Heart left ventricle (tissue), 16 donors: ENCODE data around the gene PRKACA. TPM values are rescaled to one million over a fixed set of nuclear protein-coding genes. Genes with fewer than 3 reads are reported as not detected.

Experiments
- ATAC-seq, 4 donors: fragments of 200-7000 bp; cut with Tn5 transposase; one replicate each; pipeline ENCODE4 v1.9.1; 2020 to 2022; ENCODE audit warnings: moderate library complexity in 4 of 4, mild to moderate bottlenecking in 3 of 4, moderate number of reproducible peaks in 1 of 4
- DNase-seq, 5 donors: peaks; one replicate each; pipeline ENCODE4 v3.0.0-alpha.2; 2020
- H3K27ac ChIP-seq, 12 donors: fragments of 200-600 bp; sonication (generic) in 4 of 12; one replicate each; pipeline versions ENCODE4 v1.5.0 to v1.8.0; 2016 to 2022; ENCODE audit warnings: mild to moderate bottlenecking in 2 of 12
- H3K27me3 ChIP-seq, 9 donors: fragments of 200-600 bp; sonication (generic) in 2 of 9; one replicate each; pipeline versions ENCODE4 v1.5.1 to v1.8.0; 2016 to 2022; ENCODE audit warnings: mild to moderate bottlenecking in 3 of 9
- H3K36me3 ChIP-seq, 9 donors: fragments of 200-600 bp; sonication (generic) in 2 of 9; one replicate each; pipeline versions ENCODE4 v1.5.0 to v1.8.0; 2018 to 2022; ENCODE audit warnings: mild to moderate bottlenecking in 2 of 9
- H3K4me1 ChIP-seq, 12 donors: fragments of 200-600 bp; sonication (generic) in 4 of 12; one replicate each; pipeline versions ENCODE4 v1.5.0 to v1.8.0; 2016 to 2022; ENCODE audit warnings: mild to moderate bottlenecking in 3 of 12
- H3K4me3 ChIP-seq, 12 donors: fragments of 200-600 bp; sonication (generic) in 4 of 12; one replicate each; pipeline versions ENCODE4 v1.5.0 to v1.8.0; 2017 to 2022; ENCODE audit warnings: mild to moderate bottlenecking in 9 of 12, moderate library complexity in 4 of 12
- H3K9me3 ChIP-seq, 12 donors: fragments of 200-600 bp; sonication (generic) in 4 of 12; one replicate each; pipeline versions ENCODE4 v1.5.0 to v1.8.0; 2016 to 2022; ENCODE audit warnings: mild to moderate bottlenecking in 1 of 12
- CTCF ChIP-seq, 12 donors: fragments of 200-600 bp; sonication (generic) in 4 of 12; IDR thresholded peaks; one replicate each; pipeline versions ENCODE4 v1.5.0 to v1.8.0; 2018 to 2022; ENCODE audit warnings: antibody characterized with exemption in 12 of 12, mild to moderate bottlenecking in 5 of 12
- POLR2A ChIP-seq, 2 donors: fragments of 450-650 bp; IDR thresholded peaks; one replicate each; pipeline ENCODE4 v1.6.1; 2017; ENCODE audit warnings: antibody characterized with exemption in 2 of 2, mild to moderate bottlenecking in 2 of 2, moderate library complexity in 2 of 2
- WGBS, 4 donors: extraction: QIAGEN DNeasy Blood & Tissue Kit in 2 of 4; methylation state at CpG; one replicate each; pipeline versions ENCODE4 v1.1.5 to v1.1.7; 2013 to 2018; 5-methylcytosine and 5-hydroxymethylcytosine counted together
- intact Hi-C, 10 donors: fragments of 100-400 bp; cut with DNase I; formaldehyde crosslinking; loops; one replicate each; pipeline versions ENCODE4 v1.11.1 to v1.14.2; 2022
- polyA plus RNA-seq, 2 donors: library from polyadenylated mRNA; stranded (reverse); fragments of 200-250 nt; gene quantifications; one replicate each; pipeline ENCODE4 v1.2.3, GENCODE V29; 2013
- total RNA-seq, 9 donors: library from RNA; depleted of rRNA in 2 of 9; stranded (reverse); fragments of >200 nt in 2 of 9; fragmentation: NEBNext Ultra II Directional in 3 of 9; extraction: Animal tissue kit (Norgen Biotek cat#: 25700) in 3 of 9; gene quantifications; one replicate each; pipeline versions ENCODE4 v1.1.0 to v1.2.4, GENCODE V29; 2016 to 2023
- donor health status: ischemic (EF 13 %, LVEDD 7.1; RV severe dilation, severe dysfunction).
- donor health status: healthy with polysubstance abuse.
- donor health status: DM: no; HTN: yes; CAD: no.
- donor health status: DM: no; HTN: no; CAD: no.
- donor health status: ischemic (EF 25% LVEDD 6.9; RV normal size, moderate dysfunction).
- donor health status: ischemic (EF 25% LVEDD 5.7; RV mildly dilated, moderate dysfunction).
- donor health status: healthy.
- donor health status: DM: yes; HTN: yes; CAD: no.
- donor health status: ischemic (EF 35%, LVEDD 5.7; RV mildly dilated, moderate dysfunction).
- donor health status: nonischemic (EF 11% LVEDD 7.7; RV severe dilation, severe dysfunction).
- donor health status: DM: yes; HTN: yes; CAD: no.
- donor health status: PGD.
- donor health status: ischemic (EF 29% LVEDD 5.4; RV normal size, mild dysfunction).
- donor health status: nonischemic (EF 23%, LVEDD 6.1; RV moderate dilation, normal function).

PRKACA gene
- total and polyA plus RNA-seq, 11 donors = 216 to 554 (median 454) TPM

- intact Hi-C loops = no loop called here
- H3K4me3 ChIP-seq = peak overlapping the region in 3 of 12 donors; percentile 12 to 21 (median 13)
- TF ChIP-seq CTCF (IDR thresholded peaks at IDR 0.05) = no peak
- no peak for TF ChIP-seq POLR2A (IDR thresholded peaks at IDR 0.05)
- H3K27me3 ChIP-seq = no peaks in the 10 kb centered on the region
- peaks cover 0 to 62% (median 37%) of the 10 kb centered on the region in 9 donors for H3K36me3 ChIP-seq
- H3K4me1 ChIP-seq = peaks cover 10 to 68% (median 33%) of the 10 kb centered on the region in 12 donors
- 49 to 60% (median 55%) methylated on average over 11 to 23 of the region's 23 CpGs for WGBS, 4 donors
- ATAC-seq (peak; percentile 87 to 92 (median 89)), DNase-seq (peak; percentile 76 to 90 (median 83))
- H3K27ac ChIP-seq = peak overlapping the region; percentile 75 to 99 (median 92)
- no peaks in the 10 kb centered on the region for H3K9me3 ChIP-seq
Measured at GRCh38 chr19:14107581-14108461, 9.7 kb downstream of the PRKACA start.

GRCh38 chr19:14106840-14107239, 10.7 kb downstream of the PRKACA start:
- DNase-seq = peak in 3 of 5 donors; percentile 66 to 68 (median 67)
- no peaks in the 10 kb centered on the region for H3K9me3 ChIP-seq
- peaks cover 0 to 72% (median 46%) of the 10 kb centered on the region in 9 donors for H3K36me3 ChIP-seq

GRCh38 chr19:14105680-14106079, 11.9 kb downstream of the PRKACA start:
- Histone ChIP-seq H3K4me1 (peaks cover 0 to 62% (median 17%) of the 10 kb centered on the region in 12 donors), H3K36me3 (peaks cover 0 to 81% (median 58%) of the 10 kb centered on the region in 9 donors), H3K27me3 (no peaks in the 10 kb centered on the region), H3K9me3 (no peaks in the 10 kb centered on the region), H3K27ac (peak overlapping the region in 6 of 12 donors; percentile 85 to 97 (median 93)), H3K4me3 (no peak overlapping the region)
- DNase-seq (peak in 1 of 5 donors; percentile 57), ATAC-seq (no peak)
- 87 to 92% (median 90%) methylated on average over 8 of the region's 8 CpGs for WGBS, 4 donors
- intact Hi-C loops = no loop called here
- TF ChIP-seq POLR2A (IDR thresholded peaks at IDR 0.05) = no peak
- no peak for TF ChIP-seq CTCF (IDR thresholded peaks at IDR 0.05)

More at GRCh38 chr19:14106840-14107239, 10.7 kb downstream of the PRKACA start:
- 42 to 69% (median 55%) methylated on average over 7 to 16 of the region's 16 CpGs for WGBS, 4 donors
- peak overlapping the region; percentile 75 to 99 (median 92) for H3K27ac ChIP-seq
- peak; percentile 44 to 69 (median 55) for ATAC-seq
- H3K27me3 ChIP-seq = no peaks in the 10 kb centered on the region
- TF ChIP-seq POLR2A (IDR thresholded peaks at IDR 0.05) = no peak
- peak in 5 of 12 donors; percentile 8 to 36 (median 20) for TF ChIP-seq CTCF (IDR thresholded peaks at IDR 0.05)
- peaks cover under 1 to 68% (median 26%) of the 10 kb centered on the region in 12 donors for H3K4me1 ChIP-seq
- intact Hi-C loops = no loop called here
- peak overlapping the region in 1 of 12 donors; percentile 21 for H3K4me3 ChIP-seq

- Histone ChIP-seq H3K27me3 (no peaks in the 10 kb centered on the region), H3K4me3 (no peak overlapping the region), H3K27ac (peak overlapping the region in 7 of 12 donors; percentile 4 to 56 (median 28)), H3K36me3 (peaks cover 0 to 97% (median 82%) of the 10 kb centered on the region in 9 donors), H3K4me1 (peaks cover 0 to 44% (median 17%) of the 10 kb centered on the region in 12 donors), H3K9me3 (no peaks in the 10 kb centered on the region)
- DNase-seq = peak in 3 of 5 donors; percentile 56 to 73 (median 57)
- ATAC-seq = peak in 3 of 4 donors; percentile 2 to 31 (median 6)
- 55 to 76% (median 68%) methylated on average over 1 of the region's 1 CpG; no CpG with 5 or more reads in 1 of the 4 donors for WGBS, 4 donors
- TF ChIP-seq CTCF (IDR thresholded peaks at IDR 0.05) (no peak), POLR2A (IDR thresholded peaks at IDR 0.05) (no peak)
- intact Hi-C loops = no loop called here
Measured at GRCh38 chr19:14103310-14103709, 14.3 kb downstream of the PRKACA start.
